Measurements from ENCODE around the gene MMS22L. TPM values are rescaled to one million over a fixed set of nuclear protein-coding genes. Genes with fewer than 3 reads are reported as not detected.

MMS22L gene
- total RNA-seq, 1 experiment from 2014 or later, result 13.4 TPM

- no peak for DNase-seq (ENCODE audit: extremely low read depth, low read depth)
Observed at GRCh38 chr6:97151601-97152000, 131.4 kb downstream of the MMS22L start.

- DNase-seq (ENCODE audit: extremely low read depth, low read depth), result no peak
Observed at GRCh38 chr6:97150932-97151331, 132.1 kb downstream of the MMS22L start.

- no peak for DNase-seq (ENCODE audit: extremely low read depth, low read depth)
Observed at GRCh38 chr6:97147421-97147820, 135.6 kb downstream of the MMS22L start.

GRCh38 chr6:97145691-97146090, 137.3 kb downstream of the MMS22L start:
- no peak for DNase-seq (ENCODE audit: extremely low read depth, low read depth)

- no peak for DNase-seq (ENCODE audit: extremely low read depth, low read depth)
Observed at GRCh38 chr6:97141756-97142155, 141.3 kb downstream of the MMS22L start.

- no peak for DNase-seq (ENCODE audit: extremely low read depth, low read depth)
Observed at GRCh38 chr6:97138581-97138980, 144.4 kb downstream of the MMS22L start.

GRCh38 chr6:97136626-97137358, 146.2 kb downstream of the MMS22L start:
- no peak for DNase-seq (ENCODE audit: extremely low read depth, low read depth)

GRCh38 chr6:97133067-97133466, 149.9 kb downstream of the MMS22L start:
- no peak for DNase-seq (ENCODE audit: extremely low read depth, low read depth)

- DNase-seq (ENCODE audit: extremely low read depth, low read depth), result no peak
Observed at GRCh38 chr6:97129106-97129505, 153.9 kb downstream of the MMS22L start.

GRCh38 chr6:97128507-97128906, 154.5 kb downstream of the MMS22L start:
- DNase-seq (ENCODE audit: extremely low read depth, low read depth), result no peak

- DNase-seq (ENCODE audit: extremely low read depth, low read depth), result no peak
Observed at GRCh38 chr6:97123652-97124051, 159.4 kb downstream of the MMS22L start.

- DNase-seq (ENCODE audit: extremely low read depth, low read depth), result no peak
Observed at GRCh38 chr6:97123112-97123511, 159.9 kb downstream of the MMS22L start.

GRCh38 chr6:97120511-97120910, 162.5 kb downstream of the MMS22L start:
- no peak for DNase-seq (ENCODE audit: extremely low read depth, low read depth)

- no peak for DNase-seq (ENCODE audit: extremely low read depth, low read depth)
Observed at GRCh38 chr6:97114645-97115044, 168.4 kb downstream of the MMS22L start.

- no peak for DNase-seq (ENCODE audit: extremely low read depth, low read depth)
Observed at GRCh38 chr6:97113170-97113569, 169.8 kb downstream of the MMS22L start.

GRCh38 chr6:97111243-97111642, 171.8 kb downstream of the MMS22L start:
- DNase-seq (ENCODE audit: extremely low read depth, low read depth), result no peak

- DNase-seq (ENCODE audit: extremely low read depth, low read depth), result no peak
Observed at GRCh38 chr6:97110626-97111025, 172.4 kb downstream of the MMS22L start.

- no peak for DNase-seq (ENCODE audit: extremely low read depth, low read depth)
Observed at GRCh38 chr6:97110149-97110548, 172.9 kb downstream of the MMS22L start.

- DNase-seq (ENCODE audit: extremely low read depth, low read depth), result no peak
Observed at GRCh38 chr6:97109444-97109843, 173.6 kb downstream of the MMS22L start.

- no peak for DNase-seq (ENCODE audit: extremely low read depth, low read depth)
Observed at GRCh38 chr6:97102145-97102790, 180.7 kb downstream of the MMS22L start.

- no peak for DNase-seq (ENCODE audit: extremely low read depth, low read depth)
Observed at GRCh38 chr6:97100696-97101095, 182.3 kb downstream of the MMS22L start.

Data from NCI-H460 (cell line).